NCI-H2171 treated with DMSO at 0.1 percent for 48 hours (cell line): ENCODE measurements around the gene PPP1R1C.

Experiments used
- DNase-seq: peaks from one replicate; lab custom pipeline; 2025; lab: John Stamatoyannopoulos, UW

The PPP1R1C gene

DNA sequence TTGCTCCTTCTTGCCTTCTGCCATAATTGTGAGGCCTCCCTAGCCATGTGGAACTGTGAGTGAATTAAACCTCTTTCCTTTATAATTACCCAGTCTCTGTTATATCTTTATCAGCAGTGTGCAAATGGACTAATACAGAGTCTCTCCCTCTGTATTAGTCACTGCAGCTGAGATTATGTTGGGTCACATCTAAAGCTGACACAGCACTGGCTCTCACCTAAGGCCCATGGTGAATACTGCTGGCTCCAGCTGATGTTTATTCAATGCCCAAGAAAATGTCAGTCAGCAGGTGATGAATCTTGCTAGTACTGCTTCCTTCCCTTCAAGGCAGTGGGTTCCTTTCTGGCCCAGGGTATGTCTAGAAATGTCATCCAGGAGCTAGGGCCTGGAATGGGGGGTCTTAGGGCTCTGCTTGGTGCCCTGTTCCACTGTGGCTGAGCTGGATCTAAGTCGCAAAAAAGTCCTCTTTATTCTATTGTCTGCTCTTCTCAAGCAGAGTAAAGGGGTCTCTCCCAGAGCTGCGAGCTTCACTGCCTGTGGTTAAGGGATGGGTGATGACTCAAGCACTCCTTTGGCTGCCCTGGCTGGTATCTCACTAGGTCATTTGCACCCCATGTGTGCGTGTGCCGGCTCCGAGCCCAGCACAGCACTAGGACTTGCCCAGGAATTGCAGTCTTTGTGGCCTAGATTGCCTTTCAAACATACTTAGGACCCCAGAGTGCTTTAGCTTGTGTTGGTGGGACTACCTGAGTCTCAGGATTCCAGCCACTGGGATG, 29.9 kb downstream of the PPP1R1C start:
- DNase-seq, result no peak

DNA sequence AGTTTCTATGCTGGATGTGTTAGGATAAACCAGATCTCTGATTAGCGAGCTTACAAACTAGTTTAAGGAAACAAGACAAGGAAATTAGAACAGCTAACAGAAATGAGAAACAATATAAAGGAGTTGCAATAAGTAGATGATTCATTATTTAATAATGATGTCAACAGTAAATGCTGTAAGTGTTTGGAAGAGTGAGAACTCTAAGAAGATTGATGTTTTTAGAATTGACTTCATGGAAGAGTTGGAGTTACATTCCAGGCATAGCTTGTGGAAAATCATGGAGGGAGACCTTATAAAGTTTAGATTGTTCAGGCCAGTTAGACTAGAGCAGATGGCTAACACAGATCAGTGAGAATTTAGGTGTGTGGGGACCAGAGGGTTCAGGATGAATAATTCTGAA, 32.6 kb downstream of the PPP1R1C start:
- no peak for DNase-seq

GRCh38 chr2:182019731-182020130, 34.1 kb downstream of the PPP1R1C start:
- no peak for DNase-seq

- DNase-seq, result no peak
Measured at GRCh38 chr2:182020286-182021070, 34.8 kb downstream of the PPP1R1C start.

- no peak for DNase-seq
Measured at GRCh38 chr2:182023235-182023634, 37.6 kb downstream of the PPP1R1C start.

GRCh38 chr2:182030875-182031274, 45.2 kb downstream of the PPP1R1C start:
- DNase-seq, result peak; percentile 35

DNA sequence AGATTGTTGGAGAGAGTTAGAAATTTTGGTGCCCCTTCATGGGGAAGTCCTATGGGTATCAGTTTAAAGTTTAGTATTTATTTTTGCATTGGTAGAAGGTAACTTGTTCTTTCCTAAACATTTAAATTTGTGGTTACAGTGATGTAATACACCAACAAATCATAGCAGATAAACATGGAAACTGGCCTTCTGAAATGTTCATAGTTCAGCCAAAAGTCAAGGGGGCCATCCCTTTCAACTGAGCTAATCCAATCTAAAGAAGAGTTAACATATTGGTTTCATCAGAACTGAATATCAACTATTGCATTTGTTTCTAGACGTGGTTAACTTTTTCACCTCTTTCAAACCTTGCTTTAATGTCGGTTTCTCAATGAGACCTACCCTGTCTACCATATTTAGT, 46.3 kb downstream of the PPP1R1C start:
- DNase-seq, result no peak

DNA sequence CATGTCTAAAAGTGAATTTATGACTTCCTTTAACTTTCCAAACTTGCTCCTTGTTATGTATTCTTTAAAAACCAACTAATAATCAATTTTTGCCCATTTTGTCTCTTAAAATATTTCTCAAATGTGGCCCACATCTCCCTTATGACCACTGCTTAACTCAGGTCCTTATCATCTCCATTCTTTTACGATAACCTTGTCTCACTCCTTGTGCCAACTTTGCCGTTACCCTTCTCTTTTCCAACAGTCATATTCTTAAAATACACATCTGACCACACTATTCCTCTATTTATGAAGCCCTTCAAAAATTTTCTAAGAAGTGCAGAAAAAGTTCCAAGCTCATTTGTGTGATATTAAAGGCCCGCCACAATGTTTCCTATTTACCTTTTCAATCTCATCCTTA, 47.8 kb downstream of the PPP1R1C start:
- DNase-seq, result no peak

GRCh38 chr2:182038576-182038975, 52.9 kb downstream of the PPP1R1C start:
- no peak for DNase-seq

- DNase-seq, result no peak
Measured at GRCh38 chr2:182043021-182043420, 57.4 kb downstream of the PPP1R1C start.

DNA sequence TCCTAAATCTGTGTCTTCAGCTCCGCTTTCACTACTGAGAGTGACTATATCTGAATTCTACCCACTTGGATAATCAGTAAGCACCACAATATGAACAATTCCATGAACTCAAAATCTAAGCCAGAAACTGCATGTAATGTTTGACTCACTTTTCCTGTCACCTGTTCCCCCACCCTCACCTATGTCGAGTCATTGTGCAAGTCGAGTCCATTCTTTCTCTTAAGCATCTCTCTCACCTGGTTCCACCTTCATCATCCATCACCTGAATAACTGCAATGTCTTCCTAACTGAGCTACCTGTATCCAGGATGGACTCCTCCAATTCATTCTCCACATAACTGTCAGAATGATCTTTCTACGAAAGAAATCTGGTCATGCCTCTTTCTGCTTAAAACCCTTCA, 58.2 kb downstream of the PPP1R1C start:
- no peak for DNase-seq

GRCh38 chr2:182047544-182047943, 61.9 kb downstream of the PPP1R1C start:
- DNase-seq, result no peak

- no peak for DNase-seq
Measured at GRCh38 chr2:182048088-182048487, 62.4 kb downstream of the PPP1R1C start.

GRCh38 chr2:182048621-182049020, 63.0 kb downstream of the PPP1R1C start:
- no peak for DNase-seq

- DNase-seq, result no peak
Measured at GRCh38 chr2:182049372-182050148, 63.9 kb downstream of the PPP1R1C start.

- DNase-seq, result peak; percentile 36
Measured at GRCh38 chr2:182050333-182051135, 64.9 kb downstream of the PPP1R1C start.

DNA sequence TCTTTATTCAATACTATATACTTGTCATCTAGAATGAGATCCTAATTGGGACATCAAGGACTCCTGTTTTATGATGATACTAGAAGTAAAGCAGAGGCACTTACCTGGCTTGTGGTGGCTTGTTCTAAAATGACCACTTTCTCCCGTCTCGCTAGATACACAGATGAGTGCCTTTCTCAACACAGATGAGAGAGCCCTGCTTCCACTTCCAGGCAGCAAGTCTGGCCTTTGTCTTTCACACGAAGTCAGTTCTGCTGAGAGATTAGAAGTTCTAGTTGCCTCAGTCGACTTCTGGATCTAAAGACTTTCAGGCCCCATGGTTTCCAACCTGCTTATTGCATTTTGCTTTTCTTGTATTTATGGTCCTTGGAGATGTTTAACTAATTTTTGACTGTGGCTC, 70.3 kb downstream of the PPP1R1C start:
- DNase-seq, result no peak

DNA sequence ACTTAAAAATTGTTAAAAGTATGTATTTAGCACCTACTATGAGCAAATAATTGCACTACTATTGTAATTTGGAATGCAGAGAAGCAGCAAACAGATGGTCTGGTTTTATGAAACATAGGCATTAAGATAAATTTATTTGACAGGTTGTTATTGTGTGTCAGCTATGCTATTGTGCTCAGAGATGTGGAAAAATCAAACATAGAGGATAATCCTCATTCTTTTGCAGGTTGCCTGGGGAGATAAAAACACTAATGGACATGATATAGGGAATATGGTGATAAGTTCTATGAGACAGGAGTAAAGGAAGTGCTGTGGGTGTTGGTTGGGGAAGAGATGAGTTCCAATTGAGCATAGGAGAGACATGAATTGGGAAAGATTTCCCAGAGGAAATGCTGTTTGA, 71.3 kb downstream of the PPP1R1C start:
- DNase-seq, result peak; percentile 47

- no peak for DNase-seq
Measured at GRCh38 chr2:182058056-182058455, 72.4 kb downstream of the PPP1R1C start.

GRCh38 chr2:182061739-182062138, 76.1 kb downstream of the PPP1R1C start:
- no peak for DNase-seq

- peak; percentile 19 for DNase-seq
Measured at GRCh38 chr2:182062329-182062972, 76.8 kb downstream of the PPP1R1C start.
